CD4-positive, alpha-beta T cell treated with Interleukin-10 for 1 hour (primary cell): ENCODE measurements around the gene ASPSCR1.

Experiments used
- DNase-seq: peaks from one replicate; pipeline ENCODE4 v3.0.0-alpha.2; 2020

ASPSCR1 gene

GRCh38 chr17:81977211-81977808, at the start of gene ASPSCR1:
Gene ASPSCR1 (plus strand): TSS chr17:81977629. CDS start chr17:81977647, 18 bp downstream.
- peak; percentile 91 for DNase-seq

GRCh38 chr17:81927653-81928543, 49.5 kb upstream of the ASPSCR1 start, which contains the start of gene MAFG:
Gene MAFG (minus strand): TSS chr17:81927735. CDS start chr17:81923185, 4,550 bp downstream.
- peak; percentile 91 for DNase-seq

GRCh38 chr17:81928544-81929252, 48.7 kb upstream of the ASPSCR1 start:
- DNase-seq = no peak

GRCh38 chr17:81929253-81930141, 47.9 kb upstream of the ASPSCR1 start:
- DNase-seq = no peak

GRCh38 chr17:81930142-81931125, 47.0 kb upstream of the ASPSCR1 start:
- no peak for DNase-seq

- no peak for DNase-seq
Measured at GRCh38 chr17:81931189-81931556, 46.3 kb upstream of the ASPSCR1 start.

GRCh38 chr17:81931557-81932332, 45.7 kb upstream of the ASPSCR1 start:
- DNase-seq = no peak

GRCh38 chr17:81932333-81932983, 45.0 kb upstream of the ASPSCR1 start:
- DNase-seq = no peak

- no peak for DNase-seq
Measured at GRCh38 chr17:81933178-81933699, 44.2 kb upstream of the ASPSCR1 start.

GRCh38 chr17:81934098-81934757, 43.2 kb upstream of the ASPSCR1 start:
- DNase-seq = no peak

GRCh38 chr17:81934850-81935708, 42.4 kb upstream of the ASPSCR1 start:
- DNase-seq = no peak

- DNase-seq = no peak
Measured at GRCh38 chr17:81935709-81936084, 41.7 kb upstream of the ASPSCR1 start.

- no peak for DNase-seq
Measured at GRCh38 chr17:81939218-81939617, 38.2 kb upstream of the ASPSCR1 start.

- no peak for DNase-seq
Measured at GRCh38 chr17:81939881-81940385, 37.5 kb upstream of the ASPSCR1 start.

- DNase-seq = no peak
Measured at GRCh38 chr17:81940538-81941483, 36.6 kb upstream of the ASPSCR1 start.

- DNase-seq = no peak
Measured at GRCh38 chr17:81941484-81942166, 35.8 kb upstream of the ASPSCR1 start.
